ENCODE measurements around the gene CERKL.

- TF ChIP-seq TAF1 (IDR thresholded peaks at IDR 0.05; ENCODE audit: borderline replicate concordance, insufficient read depth, low read length) (no peak), POLR2AphosphoS5 (IDR thresholded peaks at IDR 0.05; ENCODE audit: low read depth, low read length) (no peak), SIN3A (IDR thresholded peaks at IDR 0.05; ENCODE audit: borderline replicate concordance, insufficient read depth, low read length) (no peak)
Measured at GRCh38 chr2:181576431-181576830, 80.5 kb downstream of the CERKL start.

Data from PFSK-1 (cell line).